SK-N-SH treated with all-trans-retinoic acid at 6 μM for 48 hours (cell line): ENCODE results near the gene ACSL6.

Source experiments
- ATAC-seq: fragments of 200-7000 bp; cut with Tn5 transposase; 3 replicates; pipeline ENCODE4 v1.9.1; 2020; ENCODE audit warnings: mild to moderate bottlenecking, moderate library complexity
- ARNTL ChIP-seq: fragments of 450-650 bp; formaldehyde crosslinking; IDR thresholded peaks from 2 replicates; pipeline ENCODE4 v1.5.0; 2020; ENCODE audit warnings: low read depth, mild to moderate bottlenecking, moderate library complexity, borderline replicate concordance
- BACH2 ChIP-seq: fragments of 250-450 bp; sonication (Bioruptor Pico); IDR thresholded peaks from 2 replicates; pipeline ENCODE4 v1.9.0; 2021; ENCODE audit warnings: mild to moderate bottlenecking, borderline replicate concordance
- CSDC2 ChIP-seq: fragments of 250-450 bp; sonication (Bioruptor Pico); IDR thresholded peaks from 2 replicates; pipeline ENCODE4 v1.5.0; 2020; ENCODE audit warnings: mild to moderate bottlenecking, moderate library complexity
- ESRRG ChIP-seq: fragments of 250-450 bp; sonication (Bioruptor Pico); IDR thresholded peaks from 2 replicates; pipeline ENCODE4 v1.6.1; 2021; ENCODE audit warnings: mild to moderate bottlenecking
- GLIS3 ChIP-seq: fragments of 250-450 bp; sonication (Bioruptor Pico); IDR thresholded peaks from 2 replicates; pipeline ENCODE4 v1.5.0; 2020; ENCODE audit warnings: mild to moderate bottlenecking, moderate library complexity
- ISL1 ChIP-seq: fragments of 250-450 bp; sonication (Bioruptor Pico); IDR thresholded peaks from 2 replicates; pipeline ENCODE4 v2.1.2; 2022; ENCODE audit warnings: mild to moderate bottlenecking, moderate library complexity
- OSR1 ChIP-seq: fragments of 250-450 bp; sonication (Bioruptor Pico); IDR thresholded peaks from 2 replicates; pipeline ENCODE4 v1.8.0; 2022; ENCODE audit warnings: moderate library complexity, mild to moderate bottlenecking, inconsistent platforms
- RARB ChIP-seq: fragments of 250-450 bp; sonication (Bioruptor Pico); IDR thresholded peaks from 2 replicates; pipeline ENCODE4 v1.8.0; 2021; ENCODE audit warnings: mild to moderate bottlenecking, moderate library complexity
- SNAI2 ChIP-seq: fragments of 250-450 bp; sonication (Bioruptor Pico); IDR thresholded peaks from 2 replicates; pipeline ENCODE4 v1.5.0; 2020; ENCODE audit warnings: mild to moderate bottlenecking, moderate library complexity
- TCF4 ChIP-seq: fragments of 250-450 bp; sonication (Bioruptor Pico); IDR thresholded peaks from 2 replicates; pipeline ENCODE4 v1.8.0; 2021; ENCODE audit warnings: mild to moderate bottlenecking, moderate library complexity, borderline replicate concordance
- TOX ChIP-seq: fragments of 250-450 bp; sonication (Bioruptor Pico); IDR thresholded peaks from 2 replicates; pipeline ENCODE4 v1.8.0; 2021; ENCODE audit warnings: mild to moderate bottlenecking, moderate library complexity, borderline replicate concordance
- ZFP3 ChIP-seq: fragments of 250-450 bp; sonication (Bioruptor Pico); IDR thresholded peaks from 2 replicates; pipeline ENCODE4 v1.5.0; 2020; ENCODE audit warnings: mild to moderate bottlenecking, moderate library complexity
- ZFP30 ChIP-seq: fragments of 450-650 bp; formaldehyde crosslinking; IDR thresholded peaks from 2 replicates; pipeline ENCODE4 v1.5.0; 2022; ENCODE audit warnings: mild to moderate bottlenecking, moderate library complexity
- ZNF565 ChIP-seq: fragments of 450-650 bp; formaldehyde crosslinking; conservative IDR thresholded peaks from 2 replicates; pipeline ENCODE4 v1.5.0; 2020; ENCODE audit warnings: low read depth, mild to moderate bottlenecking, moderate library complexity
- ZNF70 ChIP-seq: fragments of 450-650 bp; formaldehyde crosslinking; IDR thresholded peaks from 2 replicates; pipeline ENCODE4 v1.5.0; 2020; ENCODE audit warnings: mild to moderate bottlenecking, moderate library complexity
- ZNF8 ChIP-seq: fragments of 450-650 bp; formaldehyde crosslinking; IDR thresholded peaks from 2 replicates; pipeline ENCODE4 v1.5.0; 2020; ENCODE audit warnings: mild to moderate bottlenecking, moderate library complexity
- TF ChIP-seq, protein P1 (sequence below): fragments of 250-450 bp; sonication (Bioruptor Pico); IDR thresholded peaks from 2 replicates; pipeline ENCODE4 v1.5.1; 2020; ENCODE audit warnings: low read depth, mild to moderate bottlenecking, moderate library complexity
- TF ChIP-seq, protein P2 (sequence below): fragments of 250-450 bp; sonication (Bioruptor Pico); IDR thresholded peaks from 2 replicates; pipeline ENCODE4 v1.5.1; 2021; ENCODE audit warnings: mild to moderate bottlenecking, moderate library complexity
- TF ChIP-seq, protein P3 (sequence below): fragments of 250-450 bp; sonication (Bioruptor Pico); IDR thresholded peaks from 2 replicates; pipeline ENCODE4 v1.8.0; 2021; ENCODE audit warnings: low read depth, mild to moderate bottlenecking, moderate library complexity, borderline replicate concordance
- TF ChIP-seq, protein P4 (sequence below): fragments of 250-450 bp; sonication (Bioruptor Pico); IDR thresholded peaks from 2 replicates; pipeline ENCODE4 v1.8.0; 2020; ENCODE audit warnings: mild to moderate bottlenecking, moderate library complexity, borderline replicate concordance

The ACSL6 gene

DNA sequence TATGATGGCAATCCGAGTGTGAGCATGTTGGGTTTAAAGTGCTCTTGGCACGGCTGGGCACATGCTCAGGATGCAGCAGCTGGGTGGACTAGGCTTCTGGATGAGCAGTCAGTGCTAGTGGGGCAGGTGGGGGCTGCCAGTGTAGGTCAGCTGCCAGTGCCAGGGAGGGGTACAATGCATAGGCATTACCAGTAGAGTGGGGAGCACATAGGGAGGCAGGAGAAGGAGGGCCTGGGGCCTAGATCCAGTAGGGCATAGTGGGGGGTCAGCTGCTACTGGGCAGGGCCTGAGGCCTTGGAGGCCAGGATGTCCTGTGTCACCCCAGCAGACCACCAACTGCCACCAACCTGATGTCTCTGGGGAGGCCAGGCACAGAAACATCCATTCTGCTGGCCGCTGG lies 24.2 kb downstream of the ACSL6 start (continued):
- TF ChIP-seq BACH2 (CRISPR knock-in tag): no peak

DNA sequence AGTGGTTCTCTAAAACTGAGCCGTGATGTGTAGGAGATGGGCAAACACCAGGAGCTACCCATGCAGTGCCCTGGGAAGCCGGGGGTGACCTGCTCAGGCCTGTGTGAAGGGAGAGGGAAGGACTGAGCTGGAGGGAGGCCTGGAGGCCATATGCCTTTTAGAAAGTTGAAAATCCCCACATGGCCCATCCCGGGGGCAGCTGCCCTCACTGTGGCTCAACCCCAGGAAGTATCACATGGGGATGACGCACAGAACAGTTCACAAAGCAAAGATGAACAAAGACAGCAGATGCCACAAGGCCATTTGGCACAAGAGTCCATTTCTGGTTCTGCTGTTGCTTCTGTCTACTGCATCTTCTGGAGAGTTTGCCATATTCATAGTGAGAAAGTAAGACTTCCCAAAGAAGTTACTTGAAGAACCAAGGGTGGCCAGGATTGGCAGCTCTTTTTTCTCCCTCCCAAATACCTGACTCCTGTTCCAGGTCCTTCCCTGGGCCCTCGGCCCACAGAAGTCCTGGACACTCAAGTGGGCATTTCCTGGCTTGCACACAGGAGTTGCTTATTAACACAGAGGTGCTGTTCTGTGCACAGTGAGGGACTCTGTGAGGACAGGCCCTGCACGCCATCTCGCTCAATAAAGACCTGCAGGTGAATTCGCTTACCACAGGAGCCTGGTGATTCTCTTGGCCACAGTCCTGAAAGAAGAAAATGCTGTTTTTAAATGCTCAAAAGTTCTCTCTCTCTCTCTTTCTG lies 25.1 kb downstream of the ACSL6 start:
- no peak for ATAC-seq
- no peak for TF ChIP-seq ZNF70
- no peak for TF ChIP-seq ZFP3
- TF ChIP-seq ZNF8 (CRISPR knock-in tag): no peak
- no peak for TF ChIP-seq ZNF565 (CRISPR knock-in tag)
- no peak for TF ChIP-seq ISL1 (CRISPR knock-in tag)
- TF ChIP-seq ESRRG (CRISPR knock-in tag): no peak
- TF ChIP-seq, protein P1, sequence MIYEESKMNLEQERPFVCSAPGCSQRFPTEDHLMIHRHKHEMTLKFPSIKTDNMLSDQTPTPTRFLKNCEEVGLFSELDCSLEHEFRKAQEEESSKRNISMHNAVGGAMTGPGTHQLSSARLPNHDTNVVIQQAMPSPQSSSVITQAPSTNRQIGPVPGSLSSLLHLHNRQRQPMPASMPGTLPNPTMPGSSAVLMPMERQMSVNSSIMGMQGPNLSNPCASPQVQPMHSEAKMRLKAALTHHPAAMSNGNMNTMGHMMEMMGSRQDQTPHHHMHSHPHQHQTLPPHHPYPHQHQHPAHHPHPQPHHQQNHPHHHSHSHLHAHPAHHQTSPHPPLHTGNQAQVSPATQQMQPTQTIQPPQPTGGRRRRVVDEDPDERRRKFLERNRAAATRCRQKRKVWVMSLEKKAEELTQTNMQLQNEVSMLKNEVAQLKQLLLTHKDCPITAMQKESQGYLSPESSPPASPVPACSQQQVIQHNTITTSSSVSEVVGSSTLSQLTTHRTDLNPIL (CRISPR knock-in tag): no peak
- TF ChIP-seq TOX: no peak
- no peak for TF ChIP-seq TCF4 (CRISPR knock-in tag)
- TF ChIP-seq RARB (CRISPR knock-in tag): no peak
- TF ChIP-seq GLIS3: no peak
- TF ChIP-seq SNAI2 (CRISPR knock-in tag): no peak
- no peak for TF ChIP-seq ARNTL (CRISPR knock-in tag)
- TF ChIP-seq OSR1: no peak

DNA sequence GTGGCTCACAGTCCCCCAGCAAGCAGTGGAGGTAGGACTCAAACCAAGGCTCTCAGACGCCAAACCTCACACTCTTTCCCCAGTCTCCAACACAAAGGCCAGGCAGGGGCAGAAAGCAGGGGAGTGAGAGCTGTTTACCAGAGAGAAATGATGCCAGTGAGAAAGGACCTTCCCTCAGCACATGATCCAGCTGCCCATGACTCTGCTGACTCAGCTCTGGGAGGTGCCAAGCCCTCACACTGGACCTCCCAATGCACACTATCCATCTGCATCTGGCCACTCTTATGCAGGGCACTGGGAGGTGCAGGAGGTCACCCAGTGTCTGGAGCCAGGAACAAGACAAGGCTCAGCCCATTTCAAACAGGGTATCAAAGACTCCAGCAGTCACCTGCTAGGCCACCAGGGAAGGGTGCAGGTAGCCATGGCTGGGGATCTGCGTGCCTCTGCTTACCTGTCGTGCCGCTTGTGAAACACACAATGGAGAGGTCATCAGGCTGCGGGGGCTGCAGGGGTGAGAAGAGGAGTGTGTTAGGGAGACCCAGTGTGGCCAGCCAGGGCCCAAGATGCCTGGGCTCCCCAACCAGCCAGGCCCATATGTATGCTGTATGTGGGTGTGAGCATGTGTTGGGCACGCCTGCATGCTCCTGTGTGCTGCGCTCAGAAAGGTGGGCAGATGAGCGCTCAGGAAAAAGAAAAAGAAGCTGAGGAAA lies 26.3 kb downstream of the ACSL6 start:
- no peak for ATAC-seq
- TF ChIP-seq ZNF8 (CRISPR knock-in tag) (no peak), SNAI2 (CRISPR knock-in tag) (no peak), CSDC2 (CRISPR knock-in tag) (no peak), BACH2 (CRISPR knock-in tag) (no peak), ISL1 (CRISPR knock-in tag) (no peak), TCF4 (CRISPR knock-in tag) (no peak), RARB (CRISPR knock-in tag) (no peak), ZFP30 (CRISPR knock-in tag) (no peak), ZFP3 (no peak), TOX (no peak), ZNF70 (no peak), ZNF565 (CRISPR knock-in tag) (no peak)
- TF ChIP-seq, protein P2, sequence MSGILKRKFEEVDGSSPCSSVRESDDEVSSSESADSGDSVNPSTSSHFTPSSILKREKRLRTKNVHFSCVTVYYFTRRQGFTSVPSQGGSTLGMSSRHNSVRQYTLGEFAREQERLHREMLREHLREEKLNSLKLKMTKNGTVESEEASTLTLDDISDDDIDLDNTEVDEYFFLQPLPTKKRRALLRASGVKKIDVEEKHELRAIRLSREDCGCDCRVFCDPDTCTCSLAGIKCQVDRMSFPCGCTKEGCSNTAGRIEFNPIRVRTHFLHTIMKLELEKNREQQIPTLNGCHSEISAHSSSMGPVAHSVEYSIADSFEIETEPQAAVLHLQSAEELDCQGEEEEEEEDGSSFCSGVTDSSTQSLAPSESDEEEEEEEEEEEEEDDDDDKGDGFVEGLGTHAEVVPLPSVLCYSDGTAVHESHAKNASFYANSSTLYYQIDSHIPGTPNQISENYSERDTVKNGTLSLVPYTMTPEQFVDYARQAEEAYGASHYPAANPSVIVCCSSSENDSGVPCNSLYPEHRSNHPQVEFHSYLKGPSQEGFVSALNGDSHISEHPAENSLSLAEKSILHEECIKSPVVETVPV (CRISPR knock-in tag): no peak
- TF ChIP-seq, protein P1 (CRISPR knock-in tag): no peak
- TF ChIP-seq, protein P3, sequence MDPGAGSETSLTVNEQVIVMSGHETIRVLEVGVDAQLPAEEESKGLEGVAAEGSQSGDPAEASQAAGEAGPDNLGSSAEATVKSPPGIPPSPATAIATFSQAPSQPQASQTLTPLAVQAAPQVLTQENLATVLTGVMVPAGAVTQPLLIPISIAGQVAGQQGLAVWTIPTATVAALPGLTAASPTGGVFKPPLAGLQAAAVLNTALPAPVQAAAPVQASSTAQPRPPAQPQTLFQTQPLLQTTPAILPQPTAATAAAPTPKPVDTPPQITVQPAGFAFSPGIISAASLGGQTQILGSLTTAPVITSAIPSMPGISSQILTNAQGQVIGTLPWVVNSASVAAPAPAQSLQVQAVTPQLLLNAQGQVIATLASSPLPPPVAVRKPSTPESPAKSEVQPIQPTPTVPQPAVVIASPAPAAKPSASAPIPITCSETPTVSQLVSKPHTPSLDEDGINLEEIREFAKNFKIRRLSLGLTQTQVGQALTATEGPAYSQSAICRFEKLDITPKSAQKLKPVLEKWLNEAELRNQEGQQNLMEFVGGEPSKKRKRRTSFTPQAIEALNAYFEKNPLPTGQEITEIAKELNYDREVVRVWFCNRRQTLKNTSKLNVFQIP (CRISPR knock-in tag): no peak

DNA sequence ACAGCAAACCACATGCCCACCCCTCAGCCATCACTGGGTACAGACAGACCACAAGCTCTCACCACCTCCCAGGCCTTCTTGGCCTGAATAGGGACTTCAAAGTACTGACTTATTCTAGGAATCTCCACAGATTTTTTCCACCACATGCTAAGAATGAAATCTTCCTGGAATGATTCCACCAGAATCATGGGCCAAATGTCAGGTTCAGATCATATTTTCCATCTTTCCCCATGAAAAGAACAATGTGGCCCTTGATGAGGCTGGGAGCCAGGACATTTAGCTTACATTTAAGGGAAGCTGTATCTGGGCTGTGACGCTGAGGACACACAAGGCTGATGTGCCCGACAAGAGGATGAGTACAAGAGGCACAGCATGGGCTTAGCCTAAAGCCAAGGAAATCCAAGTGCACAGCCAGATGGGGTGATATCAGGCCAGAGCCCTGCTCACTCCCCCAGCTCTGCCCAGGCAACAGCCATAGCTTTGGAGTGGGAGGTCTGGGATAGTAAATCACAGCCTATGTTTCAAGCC lies 28.1 kb downstream of the ACSL6 start:
- no peak for ATAC-seq
- TF ChIP-seq, protein P1 (CRISPR knock-in tag): no peak
- TF ChIP-seq BACH2 (CRISPR knock-in tag) (no peak), ESRRG (CRISPR knock-in tag) (no peak), ZNF70 (no peak), ZNF8 (CRISPR knock-in tag) (no peak), ZFP3 (no peak), TOX (no peak), GLIS3 (no peak)
- TF ChIP-seq, protein P2 (CRISPR knock-in tag): no peak
- TF ChIP-seq, protein P3 (CRISPR knock-in tag): no peak
- TF ChIP-seq, protein P4, sequence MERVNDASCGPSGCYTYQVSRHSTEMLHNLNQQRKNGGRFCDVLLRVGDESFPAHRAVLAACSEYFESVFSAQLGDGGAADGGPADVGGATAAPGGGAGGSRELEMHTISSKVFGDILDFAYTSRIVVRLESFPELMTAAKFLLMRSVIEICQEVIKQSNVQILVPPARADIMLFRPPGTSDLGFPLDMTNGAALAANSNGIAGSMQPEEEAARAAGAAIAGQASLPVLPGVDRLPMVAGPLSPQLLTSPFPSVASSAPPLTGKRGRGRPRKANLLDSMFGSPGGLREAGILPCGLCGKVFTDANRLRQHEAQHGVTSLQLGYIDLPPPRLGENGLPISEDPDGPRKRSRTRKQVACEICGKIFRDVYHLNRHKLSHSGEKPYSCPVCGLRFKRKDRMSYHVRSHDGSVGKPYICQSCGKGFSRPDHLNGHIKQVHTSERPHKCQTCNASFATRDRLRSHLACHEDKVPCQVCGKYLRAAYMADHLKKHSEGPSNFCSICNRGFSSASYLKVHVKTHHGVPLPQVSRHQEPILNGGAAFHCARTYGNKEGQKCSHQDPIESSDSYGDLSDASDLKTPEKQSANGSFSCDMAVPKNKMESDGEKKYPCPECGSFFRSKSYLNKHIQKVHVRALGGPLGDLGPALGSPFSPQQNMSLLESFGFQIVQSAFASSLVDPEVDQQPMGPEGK (CRISPR knock-in tag): no peak
